GM23338 (cell line): ENCODE results near the gene SPTB. TPM values are rescaled to one million over a fixed set of nuclear protein-coding genes. Genes with fewer than 3 reads are reported as not detected.

Experiments
- ATAC-seq: fragments of 200-7000 bp; cut with Tn5 transposase; 3 replicates; pipeline ENCODE4 v1.9.1; 2020
- DNase-seq: peaks from one replicate; pipeline ENCODE4 v3.0.0-alpha.2; 2015; ENCODE audit warnings: low spot score
- H2AFZ ChIP-seq: fragments of 200-600 bp; sonication (generic); 2 replicates; pipeline ENCODE4 v1.8.0; 2016; ENCODE audit warnings: antibody characterized with exemption, mild to moderate bottlenecking, moderate library complexity
- H3F3A ChIP-seq: fragments of 200-600 bp; sonication (generic); replicated peaks from 2 replicates; pipeline ENCODE4 v1.8.0; 2017; ENCODE audit warnings: antibody characterized with exemption, mixed run types, low read depth
- H3K27ac ChIP-seq: fragments of 200-600 bp; sonication (generic); 2 replicates; pipeline ENCODE4 v1.6.1; 2016; ENCODE audit warnings: low read depth
- H3K27me3 ChIP-seq: fragments of 200-600 bp; sonication (generic); 2 replicates; pipeline ENCODE4 v1.8.0; 2016; ENCODE audit warnings: mild to moderate bottlenecking, mixed run types, moderate library complexity; ENCODE audit not compliant: insufficient read depth
- H3K36me3 ChIP-seq: fragments of 200-600 bp; sonication (generic); 2 replicates; pipeline ENCODE4 v1.8.0; 2016; ENCODE audit warnings: mild to moderate bottlenecking; ENCODE audit not compliant: insufficient read depth
- H3K4me1 ChIP-seq: fragments of 200-600 bp; sonication (generic); 2 replicates; pipeline ENCODE4 v1.8.0; 2016; ENCODE audit warnings: mild to moderate bottlenecking, moderate library complexity; ENCODE audit not compliant: insufficient read depth
- H3K4me2 ChIP-seq: fragments of 200-600 bp; sonication (generic); 2 replicates; pipeline ENCODE4 v1.7.1; 2017; ENCODE audit warnings: mixed run types
- H3K4me3 ChIP-seq: fragments of 200-600 bp; sonication (generic); 2 replicates; pipeline ENCODE4 v1.6.1; 2016; ENCODE audit warnings: mixed run types
- H3K79me2 ChIP-seq: fragments of 200-600 bp; sonication (generic); replicated peaks from 2 replicates; pipeline ENCODE4 v1.8.0; 2017; ENCODE audit warnings: mild to moderate bottlenecking; ENCODE audit not compliant: insufficient read depth
- H3K9me2 ChIP-seq: fragments of 200-600 bp; sonication (generic); 2 replicates; pipeline ENCODE4 v1.8.0; 2017; ENCODE audit not compliant: insufficient read depth
- H4K20me1 ChIP-seq: fragments of 200-600 bp; sonication (generic); replicated peaks from 2 replicates; pipeline ENCODE4 v1.8.0; 2017; ENCODE audit warnings: mild to moderate bottlenecking; ENCODE audit not compliant: insufficient read depth
- H3K27ac Mint-ChIP-seq: 2 replicates; pipeline ENCODE4 v1.8.0; 2020; ENCODE audit warnings: inconsistent platforms, mild to moderate bottlenecking, moderate library complexity, mixed read lengths
- H3K27me3 Mint-ChIP-seq: 3 replicates; pipeline ENCODE4 v1.8.0; 2022; ENCODE audit warnings: low read depth, mild to moderate bottlenecking, moderate library complexity, mixed read lengths, inconsistent platforms; ENCODE audit not compliant: insufficient read depth, poor library complexity
- H3K36me3 Mint-ChIP-seq: 3 replicates; pipeline ENCODE4 v1.8.0; 2021; ENCODE audit warnings: low read depth, mild to moderate bottlenecking, inconsistent platforms, moderate library complexity, mixed read lengths
- H3K4me1 Mint-ChIP-seq: 3 replicates; pipeline ENCODE4 v1.8.0; 2020; ENCODE audit warnings: mild to moderate bottlenecking, inconsistent platforms, mixed read lengths
- H3K4me3 Mint-ChIP-seq: 3 replicates; pipeline ENCODE4 v1.8.0; 2021; ENCODE audit warnings: moderate library complexity, mild to moderate bottlenecking, inconsistent platforms, mixed read lengths
- H3K9me3 Mint-ChIP-seq: 3 replicates; pipeline ENCODE4 v1.8.0; 2020; ENCODE audit warnings: moderate library complexity, mild to moderate bottlenecking, inconsistent platforms, mixed read lengths
- CREB1 ChIP-seq: fragments of 250-450 bp; sonication (Bioruptor Pico); IDR thresholded peaks from 2 replicates; pipeline ENCODE4 v1.5.0; 2020; ENCODE audit warnings: low read depth, mild to moderate bottlenecking, moderate library complexity
- CTCF ChIP-seq, 2 experiments: fragments of 200-600 bp in 1 of 2; sonication (generic) in 1 of 2; conservative IDR thresholded peaks; 2 replicates each; pipeline versions ENCODE4 v1.5.1 to v1.6.1; 2016 to 2017; ENCODE audit warnings: antibody characterized with exemption in 2 of 2, low read depth in 2 of 2, mild to moderate bottlenecking in 2 of 2, moderate library complexity in 1 of 2
- ETS1 ChIP-seq: IDR thresholded peaks from 2 replicates; pipeline ENCODE4 v1.6.1; 2016; ENCODE audit warnings: antibody characterized with exemption
- EZH2 ChIP-seq: fragments of 200-600 bp; sonication (generic); IDR thresholded peaks from one replicate; pipeline ENCODE4 v1.8.0; 2017; ENCODE audit warnings: antibody characterized with exemption, mild to moderate bottlenecking, low read depth; ENCODE audit not compliant: unreplicated experiment
- EZH2phosphoT487 ChIP-seq: fragments of 200-600 bp; sonication (generic); IDR thresholded peaks from one replicate; pipeline ENCODE4 v1.8.1; 2018; ENCODE audit warnings: antibody characterized with exemption; ENCODE audit not compliant: unreplicated experiment
- REST ChIP-seq: IDR thresholded peaks from one replicate; pipeline ENCODE4 v1.6.1; 2018; ENCODE audit warnings: antibody characterized with exemption; ENCODE audit not compliant: unreplicated experiment
- STAT1 ChIP-seq: IDR thresholded peaks from one replicate; pipeline ENCODE4 v1.6.1; 2016; ENCODE audit warnings: antibody characterized with exemption; ENCODE audit not compliant: unreplicated experiment
- ZNF331 ChIP-seq: fragments of 250-450 bp; sonication (Bioruptor Pico); IDR thresholded peaks from 2 replicates; pipeline ENCODE4 v1.5.0; 2020; ENCODE audit warnings: low read depth, mild to moderate bottlenecking, moderate library complexity
- ZNF462 ChIP-seq: fragments of 250-450 bp; sonication (Bioruptor Pico); IDR thresholded peaks from 2 replicates; pipeline ENCODE4 v1.5.0; 2020; ENCODE audit warnings: mild to moderate bottlenecking, moderate library complexity
- polyA plus RNA-seq: library from polyadenylated mRNA; unstranded; fragments of >200 nt; fragmentation: Nextera tagmentation; extraction: Ambion mirVana; gene quantifications from 2 replicates; pipeline ENCODE4 v1.2.1, GENCODE V29; 2016
- total RNA-seq: library from RNA; depleted of rRNA; stranded (reverse); fragments of >200 nt; shearing (Covaris generic); gene quantifications from 2 replicates; pipeline ENCODE4 v1.2.3, GENCODE V29; 2014

Gene SPTB
- total and polyA plus RNA-seq, 2 experiments from 2014 or later, result 1.1 to 1.9 TPM

GRCh38 chr14:64753374-64753773 lies 126.3 kb downstream of the SPTB start:
- H4K20me1 ChIP-seq, result no peaks in the 10 kb centered on the region
- peak; percentile 8; the same call in 1 of the 3 replicates for ATAC-seq
- no peak for DNase-seq
- H3K27ac ChIP-seq, result no peak overlapping the region
- H3K4me2 ChIP-seq, result no peak overlapping the region
- H2AFZ ChIP-seq, result no peak overlapping the region
- TF ChIP-seq CREB1 (CRISPR knock-in tag), result no peak
- no peak for TF ChIP-seq EZH2
- TF ChIP-seq ETS1, result no peak
- TF ChIP-seq EZH2phosphoT487, result no peak
- no peak for TF ChIP-seq ZNF462
- no peak for TF ChIP-seq CTCF (conservative IDR thresholded peaks at IDR 0.05; ENCODE audit: low read depth in 2 of 2)
- no peak for TF ChIP-seq REST
- no peak for TF ChIP-seq ZNF331 (CRISPR knock-in tag)
- no peak for TF ChIP-seq STAT1
- Mint-ChIP-seq H3K36me3 (peaks cover 13% of the 10 kb centered on the region; the same call in 2 of the 3 replicates), H3K4me3 (no peak overlapping the region), H3K9me3 (peaks cover 7% of the 10 kb centered on the region; the same call in 2 of the 3 replicates), H3K4me1 (peaks cover 11% of the 10 kb centered on the region), H3K27ac (no peak overlapping the region), H3K27me3 (peaks cover 32% of the 10 kb centered on the region)
- H3K9me2 ChIP-seq, result no peaks in the 10 kb centered on the region
- H3F3A ChIP-seq, result no peaks in the 10 kb centered on the region
- H3K4me1 ChIP-seq, result peaks cover 14% of the 10 kb centered on the region
- H3K79me2 ChIP-seq, result no peaks in the 10 kb centered on the region
- no peak overlapping the region for H3K4me3 ChIP-seq
- H3K27me3 ChIP-seq, result no peaks in the 10 kb centered on the region
- peaks cover 5% of the 10 kb centered on the region; the same call in 1 of the 2 replicates for H3K36me3 ChIP-seq
